Breast epithelium (tissue), 4 donors: ENCODE results near the gene UFD1. TPM values are rescaled to one million over a fixed set of nuclear protein-coding genes. Genes with fewer than 3 reads are reported as not detected.
A peak's percentile ranks its signal among the peaks of the same experiment; 100 is the strongest.

Experiments
- DNase-seq, 2 donors: peaks; one replicate each; pipeline ENCODE4 v3.0.0-alpha.2; 2019; ENCODE audit warnings: low spot score in 2 of 2
- H3K27ac ChIP-seq, 2 donors: fragments of 200-600 bp; sonication (generic) in 1 of 2; one replicate each; pipeline ENCODE4 v1.5.1; 2016 to 2019; ENCODE audit warnings: mild to moderate bottlenecking in 1 of 2
- H3K27me3 ChIP-seq, 2 donors: fragments of 200-600 bp; sonication (generic) in 1 of 2; one replicate each; pipeline versions ENCODE4 v1.5.1 to v1.6.0; 2017 to 2019; ENCODE audit warnings: control low read depth in 1 of 2, mild to moderate bottlenecking in 1 of 2
- H3K36me3 ChIP-seq: fragments of 200-600 bp; one replicate; pipeline ENCODE4 v1.5.1; 2019
- H3K4me1 ChIP-seq, 2 donors: fragments of 200-600 bp; sonication (generic); one replicate each; pipeline ENCODE4 v1.5.1; 2016 to 2019; ENCODE audit warnings: control low read depth in 1 of 2
- H3K4me3 ChIP-seq, 3 donors: fragments of 200-600 bp; sonication (generic); 1 replicate in 2 of 3; 2 replicates in 1 of 3; pipeline ENCODE4 v1.5.1; 2016 to 2019; ENCODE audit warnings: mild to moderate bottlenecking in 3 of 3, moderate library complexity in 2 of 3
- H3K9me3 ChIP-seq, 2 donors: fragments of 200-600 bp; sonication (generic) in 1 of 2; one replicate each; pipeline ENCODE4 v1.5.1; 2016 to 2019; ENCODE audit warnings: control low read depth in 1 of 2
- POLR2A ChIP-seq: fragments of 450-650 bp; IDR thresholded peaks from one replicate; pipeline ENCODE4 v1.6.1; 2016; ENCODE audit warnings: antibody characterized with exemption, mild to moderate bottlenecking, moderate library complexity
- POLR2AphosphoS5 ChIP-seq, 3 donors: sonication (generic); formaldehyde crosslinking; IDR thresholded peaks; one replicate each; pipeline ENCODE4 v1.6.1; 2017; ENCODE audit warnings: antibody characterized with exemption in 3 of 3
- intact Hi-C: fragments of 100-400 bp; cut with DNase I; formaldehyde crosslinking; loops from one replicate; pipeline ENCODE4 v1.15.1; 2023; ENCODE audit warnings: low total_unique reads
- total RNA-seq, 3 donors: library from RNA; depleted of rRNA; stranded (reverse); fragments of >200 nt; gene quantifications; one replicate each; pipeline ENCODE4 v1.1.0, GENCODE V29; 2016
- TF ChIP-seq, protein P1 (sequence below), 3 donors: fragments of 450-650 bp; IDR thresholded peaks; one replicate each; pipeline ENCODE4 v1.5.1; 2016 to 2017; ENCODE audit warnings: antibody characterized with exemption in 3 of 3, mild to moderate bottlenecking in 3 of 3, moderate library complexity in 3 of 3

Gene UFD1
- total RNA-seq, 3 donors from 2014 or later: 30.8 to 51.0 (median 31.8) TPM

- peaks cover 0 to 3% of the 10 kb centered on the region in 2 donors for H3K4me1 ChIP-seq
- H3K4me3 ChIP-seq: peak overlapping the region in 1 of 3 donors; percentile 65
- intact Hi-C loops: loop anchor here (10.0 kb wide), 2 partner anchors 49 to 89 kb away; no protein-coding TSS in a partner anchor
- TF ChIP-seq, protein P1, sequence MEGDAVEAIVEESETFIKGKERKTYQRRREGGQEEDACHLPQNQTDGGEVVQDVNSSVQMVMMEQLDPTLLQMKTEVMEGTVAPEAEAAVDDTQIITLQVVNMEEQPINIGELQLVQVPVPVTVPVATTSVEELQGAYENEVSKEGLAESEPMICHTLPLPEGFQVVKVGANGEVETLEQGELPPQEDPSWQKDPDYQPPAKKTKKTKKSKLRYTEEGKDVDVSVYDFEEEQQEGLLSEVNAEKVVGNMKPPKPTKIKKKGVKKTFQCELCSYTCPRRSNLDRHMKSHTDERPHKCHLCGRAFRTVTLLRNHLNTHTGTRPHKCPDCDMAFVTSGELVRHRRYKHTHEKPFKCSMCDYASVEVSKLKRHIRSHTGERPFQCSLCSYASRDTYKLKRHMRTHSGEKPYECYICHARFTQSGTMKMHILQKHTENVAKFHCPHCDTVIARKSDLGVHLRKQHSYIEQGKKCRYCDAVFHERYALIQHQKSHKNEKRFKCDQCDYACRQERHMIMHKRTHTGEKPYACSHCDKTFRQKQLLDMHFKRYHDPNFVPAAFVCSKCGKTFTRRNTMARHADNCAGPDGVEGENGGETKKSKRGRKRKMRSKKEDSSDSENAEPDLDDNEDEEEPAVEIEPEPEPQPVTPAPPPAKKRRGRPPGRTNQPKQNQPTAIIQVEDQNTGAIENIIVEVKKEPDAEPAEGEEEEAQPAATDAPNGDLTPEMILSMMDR (IDR thresholded peaks at IDR 0.05): no peak
- no peak for TF ChIP-seq POLR2A
- no peak for TF ChIP-seq POLR2AphosphoS5 (IDR thresholded peaks at IDR 0.05)
- H3K27me3 ChIP-seq: peaks cover 0 to 56% of the 10 kb centered on the region in 2 donors
- DNase-seq: no peak
- H3K27ac ChIP-seq: peak overlapping the region in 1 of 2 donors; percentile 85
- no peaks in the 10 kb centered on the region for H3K9me3 ChIP-seq
- no peaks in the 10 kb centered on the region for H3K36me3 ChIP-seq
Observed at GRCh38 chr22:19525666-19526065, 46.7 kb upstream of the UFD1 start.

- Histone ChIP-seq H3K36me3 (no peaks in the 10 kb centered on the region), H3K9me3 (no peaks in the 10 kb centered on the region), H3K4me3 (peak overlapping the region; percentile 38 to 65 (median 44)), H3K4me1 (peaks cover 0 to 3% of the 10 kb centered on the region in 2 donors), H3K27me3 (peaks cover 0 to 56% of the 10 kb centered on the region in 2 donors), H3K27ac (peak overlapping the region; percentile 30 to 85)
- intact Hi-C loops: loop anchor here (10.0 kb wide), 2 partner anchors 50 to 90 kb away; no protein-coding TSS in a partner anchor
- TF ChIP-seq, protein P1 (IDR thresholded peaks at IDR 0.05): no peak
- TF ChIP-seq POLR2AphosphoS5 (IDR thresholded peaks at IDR 0.05): peak in 1 of 3 donors; percentile 29
- TF ChIP-seq POLR2A: no peak
- DNase-seq: no peak
Observed at GRCh38 chr22:19525116-19525660, 46.2 kb upstream of the UFD1 start.

GRCh38 chr22:19524170-19525115 lies 45.5 kb upstream of the UFD1 start, which contains the start of gene CLDN5:
Gene CLDN5, minus strand, starts transcription at chr22:19524410. Its CDS starts 155 bp downstream, at chr22:19524255.
- H3K4me1 ChIP-seq: peaks cover 0 to 3% of the 10 kb centered on the region in 2 donors
- H3K27me3 ChIP-seq: peaks cover 0 to 56% of the 10 kb centered on the region in 2 donors
- intact Hi-C loops: loop anchor here (10.0 kb wide), 2 partner anchors 50 to 90 kb away; no protein-coding TSS in a partner anchor
- peak in 1 of 2 donors; percentile 59 for DNase-seq
- TF ChIP-seq POLR2A (no peak), POLR2AphosphoS5 (IDR thresholded peaks at IDR 0.05) (peak in 2 of 3 donors; percentile 14 to 19)
- TF ChIP-seq, protein P1 (IDR thresholded peaks at IDR 0.05): no peak
- H3K27ac ChIP-seq: peak within 1 kb of the TSS; percentile 36 to 85
- no peaks in the 10 kb centered on the region for H3K9me3 ChIP-seq
- peak within 1 kb of the TSS; percentile 38 to 65 (median 44) for H3K4me3 ChIP-seq
- no peaks in the 10 kb centered on the region for H3K36me3 ChIP-seq

- intact Hi-C loops: loop anchor here (10.0 kb wide), 2 partner anchors 51 to 91 kb away; no protein-coding TSS in a partner anchor
- no peaks in the 10 kb centered on the region for H3K9me3 ChIP-seq
- TF ChIP-seq, protein P1 (IDR thresholded peaks at IDR 0.05): no peak
- TF ChIP-seq POLR2AphosphoS5 (IDR thresholded peaks at IDR 0.05): no peak
- TF ChIP-seq POLR2A: no peak
- peaks cover 0 to 51% of the 10 kb centered on the region in 2 donors for H3K27me3 ChIP-seq
- no peaks in the 10 kb centered on the region for H3K36me3 ChIP-seq
- DNase-seq: no peak
- peaks cover 0 to 3% of the 10 kb centered on the region in 2 donors for H3K4me1 ChIP-seq
- H3K4me3 ChIP-seq: peak overlapping the region; percentile 38 to 65 (median 44)
- H3K27ac ChIP-seq: peak overlapping the region; percentile 36 to 85
Observed at GRCh38 chr22:19523240-19524169, 44.5 kb upstream of the UFD1 start.
